ENCODE results near the gene SEZ6L.

The SEZ6L gene

DNA sequence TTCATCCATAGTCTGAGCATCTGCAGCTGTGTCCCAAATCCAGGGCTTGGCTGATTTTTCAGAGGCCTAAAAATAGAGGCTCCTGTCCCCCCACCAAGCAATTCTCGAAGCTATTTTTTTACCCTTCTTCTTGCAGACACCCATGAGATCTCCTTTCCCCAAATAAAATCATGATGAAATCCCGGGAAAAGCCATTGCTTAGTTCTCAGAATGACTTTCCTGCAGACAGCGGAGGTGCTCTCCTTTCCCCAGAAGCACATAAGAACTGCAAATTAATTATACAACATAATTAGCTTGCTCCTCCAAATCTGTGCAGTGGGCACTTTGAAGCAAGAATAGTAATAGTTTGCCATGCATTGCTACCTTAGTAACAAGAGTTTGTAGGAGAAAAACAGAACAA lies 176.2 kb downstream of the SEZ6L start:
- DNase-seq, result no peak

DNA sequence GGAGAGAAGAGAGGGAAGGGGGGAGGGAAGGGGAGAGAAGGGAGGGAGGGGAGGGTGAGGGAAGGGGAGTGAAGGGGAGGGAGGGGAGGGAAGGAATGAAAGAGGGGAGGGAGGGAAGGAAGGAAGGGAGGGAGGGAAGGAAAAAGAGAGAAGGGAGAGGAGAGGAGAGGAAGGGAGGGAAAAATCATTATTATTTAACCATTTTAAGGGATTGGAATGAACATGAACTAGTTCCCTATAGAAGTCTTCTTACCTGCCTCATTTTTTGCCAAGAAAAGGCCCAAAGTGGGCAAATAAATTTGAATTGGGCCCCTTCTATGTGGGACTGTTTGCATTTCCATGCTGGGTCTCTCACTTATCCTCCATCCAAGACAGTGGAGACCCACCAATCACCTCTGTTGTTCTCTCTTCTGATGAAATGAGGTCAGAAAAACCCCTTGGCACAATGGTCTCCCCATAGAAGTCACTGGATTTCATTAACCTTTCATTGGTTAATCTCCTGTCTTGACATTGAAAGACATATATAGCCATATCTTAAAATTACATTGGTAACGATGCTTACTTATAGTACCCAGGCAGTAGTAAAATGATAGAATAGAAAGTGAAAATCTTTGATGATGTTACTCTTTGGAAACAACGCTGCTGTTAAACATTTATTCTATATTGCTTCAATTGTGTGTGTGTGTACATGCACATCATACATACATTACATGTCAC lies 179.7 kb downstream of the SEZ6L start:
- DNase-seq, result no peak

DNA sequence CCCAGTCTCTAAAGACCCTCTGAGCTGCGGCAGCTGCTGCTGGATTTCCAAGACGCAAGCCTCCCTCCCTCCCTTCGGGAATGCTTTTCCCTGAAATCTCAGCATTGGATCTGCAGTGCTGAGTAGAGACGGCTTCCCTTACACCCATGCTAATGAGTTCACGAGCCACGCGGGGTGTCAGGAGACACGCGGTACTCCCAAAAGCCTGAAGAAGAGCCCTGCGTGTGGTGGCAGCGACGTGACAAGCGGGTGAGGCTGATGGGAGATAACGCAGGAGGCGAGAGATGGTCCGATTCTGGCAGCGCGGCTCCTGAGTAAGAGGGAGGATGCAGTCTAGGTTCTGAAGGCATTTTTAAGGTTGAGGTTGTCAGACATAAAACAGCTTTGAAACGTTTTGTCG lies 185.4 kb downstream of the SEZ6L start:
- DNase-seq, result no peak

DNA sequence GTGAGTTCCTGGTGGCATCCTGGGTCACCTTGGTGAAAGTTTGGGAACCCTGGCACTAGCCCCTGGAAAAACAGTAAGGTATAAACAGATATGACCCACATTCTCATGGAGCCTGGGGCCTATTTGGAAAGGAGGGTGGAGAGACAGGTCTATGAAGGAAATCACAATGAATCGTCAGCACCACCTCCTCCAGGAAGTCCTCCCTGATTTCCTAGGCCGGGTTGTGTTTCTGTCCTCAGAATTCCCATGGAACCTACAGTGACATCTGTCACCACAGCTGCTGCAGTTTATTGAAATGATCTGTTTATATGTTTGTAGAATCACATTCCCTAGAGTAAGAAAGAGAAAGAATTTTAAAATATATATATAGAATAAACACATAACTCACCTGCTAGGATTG lies 188.0 kb downstream of the SEZ6L start:
- DNase-seq, result no peak

DNA sequence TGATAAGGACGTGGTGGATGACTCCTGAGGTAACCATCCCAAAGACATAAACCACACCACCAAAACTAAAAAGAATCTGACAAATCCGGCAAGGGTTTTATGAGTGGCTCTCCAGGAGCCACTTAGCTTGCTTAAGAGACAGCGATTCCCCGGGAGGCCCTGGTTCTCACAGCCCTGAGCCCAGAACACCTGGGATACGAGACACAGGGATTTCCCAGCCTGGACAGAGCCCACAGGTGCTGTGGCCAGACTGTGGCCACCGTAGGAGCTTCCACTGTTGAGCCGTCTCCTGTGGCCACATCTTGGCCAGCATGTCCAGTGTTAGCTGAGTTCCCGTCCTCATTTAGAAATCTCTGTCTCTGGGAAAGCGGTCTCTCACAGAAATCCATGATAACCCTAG lies 188.6 kb downstream of the SEZ6L start:
- DNase-seq, result no peak

DNA sequence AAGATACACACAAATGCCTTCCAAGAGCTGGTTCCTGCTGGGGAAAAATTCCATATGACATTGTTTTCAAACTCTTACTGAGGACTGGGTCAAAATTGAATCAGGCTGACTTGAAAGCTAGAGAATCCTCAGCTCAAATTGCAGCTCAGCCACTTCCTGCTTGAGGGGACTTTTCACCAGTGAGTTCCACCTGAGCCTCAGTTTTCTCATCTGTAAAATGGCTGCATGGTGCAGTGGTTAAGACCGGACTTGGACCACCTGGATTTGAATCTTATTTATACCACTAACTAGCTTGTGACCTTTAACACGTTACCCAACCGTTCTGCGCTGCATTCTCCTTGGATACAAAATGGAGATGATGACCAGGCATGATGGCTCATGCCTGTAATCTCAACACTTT lies 189.9 kb downstream of the SEZ6L start:
- DNase-seq, result no peak

DNA sequence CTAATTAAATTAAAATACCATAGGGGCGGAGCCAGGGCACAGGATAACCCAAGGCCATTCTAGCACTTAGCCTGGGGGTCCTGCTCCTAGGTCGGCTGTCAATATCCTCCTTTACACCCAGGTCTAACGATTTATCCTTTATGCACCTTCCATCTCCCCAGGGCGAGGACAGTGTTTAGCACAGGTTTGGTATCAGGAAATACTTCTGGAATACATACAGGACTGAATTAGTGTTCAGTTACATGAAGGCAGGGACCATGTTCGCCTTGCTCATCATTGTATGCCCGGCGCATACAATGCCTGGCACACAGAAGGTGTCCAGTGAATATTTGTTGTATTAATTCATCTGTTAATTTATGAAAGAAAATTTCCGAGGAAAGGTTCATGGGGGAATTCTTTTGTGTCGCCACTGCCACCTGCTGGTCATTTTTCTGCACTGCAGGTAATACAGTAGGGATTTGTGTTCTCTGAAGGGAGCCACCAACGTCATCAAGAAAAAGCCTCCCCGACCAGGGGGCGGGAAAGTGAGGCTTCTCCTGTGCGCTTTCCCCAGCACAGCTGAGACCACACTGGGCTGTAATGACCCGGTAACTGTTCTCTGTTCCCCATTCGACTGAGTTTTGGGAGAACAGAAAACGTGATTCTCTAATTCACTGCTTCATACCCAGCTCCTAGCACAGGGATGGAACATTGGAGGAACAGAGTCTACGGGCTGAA lies 191.1 kb downstream of the SEZ6L start:
- DNase-seq, result peak; percentile 5

DNA sequence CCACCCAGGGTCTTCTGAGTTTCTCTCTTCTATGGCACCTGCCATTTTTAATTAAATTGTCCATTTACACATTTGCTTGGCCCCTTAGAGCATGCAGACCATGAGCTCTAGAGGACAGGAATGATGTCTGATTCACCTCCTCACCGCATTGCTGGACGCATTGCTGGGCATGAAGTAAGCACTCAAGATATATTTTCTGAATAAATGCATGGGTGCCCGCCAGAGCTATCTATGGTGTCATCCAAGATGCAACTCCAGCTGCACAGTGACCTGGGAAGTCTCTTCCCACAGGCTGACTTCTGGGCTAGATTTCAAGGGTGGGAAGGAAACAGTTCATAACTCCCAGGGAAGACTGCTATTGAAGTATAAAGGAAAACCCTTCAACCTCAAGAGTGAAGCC lies 193.2 kb downstream of the SEZ6L start:
- DNase-seq, result no peak

DNA sequence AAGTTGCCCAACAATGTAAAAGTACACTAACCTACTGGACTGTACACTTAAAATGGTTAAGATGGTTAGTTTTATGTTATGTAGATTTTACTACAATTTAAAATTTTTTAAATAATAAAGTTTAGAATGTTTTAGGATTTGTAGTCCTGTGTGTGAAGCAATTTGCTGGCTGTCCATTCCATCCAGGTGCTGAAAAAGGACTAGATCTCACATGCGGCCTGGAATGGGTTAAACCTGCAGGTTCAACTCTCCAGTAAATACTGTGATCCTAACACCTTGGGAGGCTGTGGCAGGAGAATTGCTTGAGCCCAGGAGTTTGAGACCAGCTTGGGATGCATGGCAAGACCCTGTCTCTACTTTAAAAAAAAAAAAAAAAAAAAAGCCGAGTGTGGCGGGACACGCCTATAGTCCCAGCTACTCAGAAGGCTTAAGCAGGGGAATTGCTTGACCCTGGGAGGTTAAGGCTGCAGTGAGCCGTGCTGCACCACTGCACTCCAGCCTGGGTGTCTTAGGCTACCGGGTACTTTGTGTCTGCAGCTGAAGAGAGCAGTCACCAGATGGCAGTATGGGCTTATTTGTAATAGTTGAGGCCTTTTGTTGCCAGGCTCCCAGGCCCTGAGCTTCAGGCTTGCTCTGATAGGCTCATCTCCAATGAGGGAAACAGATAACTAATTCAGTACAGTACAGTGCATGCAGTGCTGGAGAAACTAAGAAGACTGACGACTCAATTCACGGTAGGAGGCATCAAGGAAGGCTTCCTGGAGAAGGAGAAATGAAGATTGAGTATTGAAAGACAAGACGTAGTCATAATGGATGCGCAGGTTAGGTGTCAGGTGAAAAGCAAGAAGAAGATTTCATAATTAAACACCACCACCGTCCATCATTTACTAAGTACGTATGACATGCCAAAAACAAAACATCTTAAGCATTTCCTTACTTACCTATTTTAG lies 195.1 kb downstream of the SEZ6L start:
- no peak for DNase-seq

DNA sequence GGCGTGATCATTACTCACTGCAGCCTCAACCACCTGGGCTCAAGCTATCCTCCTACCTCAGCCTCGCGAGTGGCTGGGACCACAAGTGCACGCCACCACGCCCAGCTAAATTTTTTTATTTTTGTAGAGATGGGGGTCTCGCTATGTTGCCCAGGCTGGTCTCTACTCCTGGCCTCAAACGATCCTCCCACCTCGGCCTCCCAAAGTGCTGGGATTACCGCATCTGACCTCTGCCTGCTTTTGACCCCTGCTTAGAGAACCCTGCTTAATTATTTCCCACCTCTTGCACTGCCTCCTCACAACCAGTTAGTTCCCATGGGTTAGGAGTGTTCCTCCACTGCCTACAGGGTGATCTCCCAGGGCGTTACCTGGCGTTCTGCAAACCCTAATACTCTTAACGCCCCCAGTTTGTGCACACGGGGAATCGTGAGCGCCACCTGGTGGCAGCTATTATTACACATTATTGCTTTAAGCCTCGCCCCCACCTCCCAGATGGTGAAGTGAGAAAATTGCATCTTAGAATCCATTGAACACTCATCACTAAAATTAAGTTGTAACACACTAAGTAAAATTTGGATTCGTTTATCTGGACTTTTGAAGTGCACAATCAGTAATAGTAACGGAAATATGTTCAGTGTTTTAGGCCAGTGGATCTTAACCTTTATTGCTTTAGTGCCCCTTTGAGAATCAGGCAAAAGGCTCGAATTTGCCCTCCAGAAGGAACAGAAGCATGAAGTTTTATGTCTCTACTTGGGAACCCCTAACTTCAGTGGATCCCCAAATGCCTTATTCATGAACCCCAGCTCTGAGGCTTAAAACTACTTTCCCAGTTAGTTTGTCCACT lies 198.4 kb downstream of the SEZ6L start:
- DNase-seq, result no peak

DNA sequence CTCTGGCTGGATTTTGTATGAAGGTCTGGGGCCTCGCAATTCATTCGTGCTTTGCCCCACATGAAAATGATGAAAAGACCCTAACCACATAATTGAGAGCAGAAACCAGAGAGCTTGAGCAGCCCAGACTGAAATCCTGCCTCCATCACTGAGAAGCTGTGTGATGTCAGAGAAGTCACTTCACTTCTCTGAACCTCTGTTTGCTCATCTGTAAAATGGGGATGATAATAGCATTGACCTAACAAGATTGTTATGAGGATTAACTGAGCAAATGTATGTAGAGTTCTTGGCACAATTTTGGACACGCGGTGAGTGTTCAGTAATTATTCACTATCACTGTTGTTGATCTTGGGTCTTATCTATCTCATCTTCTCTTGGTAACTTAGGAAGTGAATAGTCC lies 203.6 kb downstream of the SEZ6L start:
- no peak for DNase-seq

DNA sequence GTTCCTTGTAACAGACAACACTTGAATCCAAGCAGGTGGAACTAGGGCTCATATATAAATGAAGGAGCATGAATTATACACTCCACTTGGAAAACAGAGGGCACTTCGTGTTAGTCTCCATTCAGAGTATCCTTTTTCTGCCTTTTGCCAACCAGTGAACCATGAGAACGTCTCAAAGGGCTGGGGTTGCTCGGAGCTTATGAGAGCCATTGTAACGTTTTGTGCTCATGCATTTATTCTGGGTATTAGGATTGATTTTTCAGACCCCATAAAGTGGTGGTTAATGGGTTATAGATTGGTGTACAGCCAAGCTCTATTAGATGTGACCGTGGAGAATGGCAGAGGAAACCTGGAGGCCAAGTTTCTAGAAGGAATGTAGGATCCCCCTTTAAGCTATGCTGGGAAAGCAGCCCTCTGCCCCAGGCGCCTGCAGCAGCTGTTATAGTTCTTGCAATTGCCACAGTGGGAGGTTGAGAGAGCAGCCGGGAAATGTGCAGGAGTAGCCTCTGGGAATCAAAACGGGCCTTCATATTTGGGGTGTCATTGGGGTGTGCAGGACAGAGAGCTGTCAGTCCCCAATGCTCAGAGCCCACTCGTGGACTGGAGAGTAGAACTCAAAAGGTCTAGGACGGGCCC lies 205.2 kb downstream of the SEZ6L start:
- no peak for DNase-seq

DNA sequence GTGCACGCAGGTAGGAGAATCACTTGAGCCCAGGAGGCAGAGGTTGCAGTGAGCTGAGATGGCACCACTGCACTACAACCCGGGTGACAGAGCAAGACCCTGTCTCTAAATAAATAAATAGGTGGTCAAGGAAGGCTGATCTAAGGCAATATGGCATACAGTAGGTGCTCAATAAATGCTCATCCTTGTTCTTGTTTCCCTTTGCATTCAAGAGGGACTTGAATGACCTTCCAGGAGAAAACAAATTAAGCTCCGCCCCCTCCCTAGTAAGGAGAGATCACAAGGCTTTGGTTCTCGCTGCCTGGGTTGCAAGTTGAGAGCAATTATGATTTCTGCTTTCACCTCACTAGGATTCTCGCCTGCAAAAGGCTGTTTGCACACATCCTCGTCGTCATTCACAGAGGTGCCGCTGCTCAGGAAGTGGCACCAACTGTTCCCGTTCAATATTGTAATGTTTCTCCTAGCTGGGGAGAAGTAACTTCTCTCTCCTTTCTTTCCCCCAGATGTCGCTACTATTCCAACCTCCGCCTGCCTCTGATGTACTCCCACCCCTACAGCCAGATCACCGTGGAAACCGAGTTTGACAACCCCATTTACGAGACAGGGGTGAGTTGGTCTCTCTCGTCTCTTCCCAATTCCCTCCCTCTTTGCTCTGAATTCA lies 208.0 kb downstream of the SEZ6L start:
- DNase-seq, result no peak

DNA sequence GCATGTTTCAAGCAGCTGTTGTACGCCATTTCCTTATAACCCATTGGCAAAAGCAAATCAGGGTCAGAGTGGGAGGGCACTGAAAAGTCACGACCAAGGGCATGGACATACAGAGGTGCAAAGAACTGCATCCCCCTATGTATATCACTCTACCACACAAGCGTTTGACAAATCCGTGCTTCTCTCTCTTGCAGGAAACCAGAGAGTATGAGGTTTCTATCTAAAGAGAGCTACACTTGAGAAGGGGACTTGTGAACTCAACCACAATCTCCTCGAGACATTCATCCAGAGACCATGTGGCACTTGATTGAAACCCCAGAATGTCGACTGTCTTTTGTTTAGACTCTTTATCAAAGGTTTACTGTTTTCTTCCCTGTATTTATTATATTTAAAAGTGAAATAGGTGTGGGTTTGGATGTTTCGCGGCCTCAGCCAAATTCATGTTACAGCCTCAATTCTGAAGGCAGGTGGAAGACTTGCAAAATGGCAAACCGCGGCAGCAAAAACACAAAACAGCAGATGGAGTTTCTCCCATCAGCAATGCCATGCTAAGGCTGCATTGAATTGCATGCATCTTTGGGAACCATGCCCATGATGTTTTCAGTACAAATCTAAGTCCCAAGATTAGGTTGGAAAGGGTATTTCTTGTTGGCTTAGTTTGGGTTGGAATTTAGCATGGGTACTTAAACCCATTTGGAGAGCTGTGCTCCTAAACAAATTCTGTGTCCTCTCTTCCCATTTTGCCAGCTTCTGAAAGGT lies 211.0 kb downstream of the SEZ6L start:
- DNase-seq, result no peak

DNA sequence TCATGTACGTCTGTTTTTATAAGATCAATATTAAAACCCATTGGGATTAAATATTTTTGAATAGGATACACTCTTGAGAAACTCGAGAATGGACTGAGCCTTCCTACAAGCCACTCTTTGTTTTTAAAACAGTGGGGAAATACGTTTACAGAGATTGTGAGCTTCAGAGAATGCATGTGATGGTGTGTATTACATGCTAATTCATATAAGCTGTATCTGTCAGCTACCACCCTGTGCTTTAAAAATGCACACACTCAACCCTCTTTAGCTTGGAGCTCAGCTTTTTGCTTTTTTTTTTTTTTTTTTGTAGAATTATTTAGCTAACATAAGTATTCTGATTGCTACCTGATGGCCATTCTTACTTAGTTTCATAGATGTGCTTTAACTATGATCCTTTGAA lies 213.5 kb downstream of the SEZ6L start:
- no peak for DNase-seq

DNA sequence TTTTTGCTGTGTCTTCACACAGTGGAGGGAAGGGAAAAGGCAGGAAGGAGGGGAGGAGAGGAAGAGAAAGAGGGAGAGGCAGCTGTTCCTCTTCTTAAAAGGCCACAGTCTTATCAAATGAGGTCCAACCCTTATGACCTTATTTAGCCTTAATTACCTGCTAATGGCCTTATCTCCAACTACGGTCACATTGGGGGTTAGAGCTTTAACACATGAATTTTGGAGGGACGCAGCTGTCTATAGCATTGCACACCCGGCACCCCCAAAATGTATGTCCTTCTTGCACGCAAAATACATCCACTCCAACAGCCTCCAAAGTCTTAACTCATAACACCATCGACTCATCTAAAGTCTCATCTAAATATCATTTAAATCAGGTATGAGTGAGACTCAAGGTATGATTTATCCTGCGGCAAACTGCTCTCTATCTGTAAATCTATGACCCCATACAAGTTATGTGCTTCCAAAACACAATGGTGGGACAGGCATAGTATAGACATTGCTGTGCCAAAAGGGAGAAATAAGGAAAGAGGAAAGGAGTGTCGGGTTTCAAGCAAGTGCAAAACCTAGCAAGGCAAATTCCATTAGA lies 214.8 kb downstream of the SEZ6L start:
- DNase-seq, result no peak

DNA sequence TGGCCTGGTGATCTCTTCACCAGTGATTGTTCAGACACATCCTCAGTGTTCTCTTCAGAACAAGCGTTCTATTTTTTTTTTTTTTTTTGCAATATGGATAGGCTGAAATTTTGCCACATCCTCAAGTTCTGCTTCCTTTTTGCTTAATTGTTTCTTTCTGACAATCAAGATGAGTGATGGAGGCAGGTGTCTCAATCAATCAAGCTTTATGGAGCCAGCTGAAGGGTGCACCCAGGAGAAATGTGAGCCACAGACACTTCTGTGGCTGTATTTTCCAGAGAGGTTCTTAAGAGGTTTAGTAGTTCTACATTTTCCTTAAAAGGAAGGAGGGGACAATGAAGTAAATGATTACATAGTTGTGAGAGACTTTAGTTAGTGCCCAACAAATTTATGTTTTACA lies 215.9 kb downstream of the SEZ6L start:
- DNase-seq, result no peak

DNA sequence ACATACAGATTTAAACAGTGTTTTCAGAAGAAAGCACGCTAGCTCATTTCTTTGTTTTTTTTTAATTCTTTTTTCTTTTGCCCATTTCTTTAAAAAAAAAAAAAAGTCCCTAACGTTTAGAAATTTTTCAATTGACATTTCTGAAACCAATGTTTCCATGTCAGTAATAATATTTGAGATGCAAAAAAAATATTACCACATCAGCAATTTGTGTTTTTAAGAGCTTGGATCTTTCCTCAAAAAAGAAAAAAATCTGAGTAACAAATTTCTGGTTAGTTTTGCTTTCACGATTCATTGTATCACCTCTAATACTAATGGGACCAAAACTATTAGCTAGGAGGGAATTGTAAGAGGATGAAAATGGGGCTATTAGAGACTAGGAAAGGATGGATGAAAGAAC lies 219.9 kb downstream of the SEZ6L start:
- no peak for DNase-seq

DNA sequence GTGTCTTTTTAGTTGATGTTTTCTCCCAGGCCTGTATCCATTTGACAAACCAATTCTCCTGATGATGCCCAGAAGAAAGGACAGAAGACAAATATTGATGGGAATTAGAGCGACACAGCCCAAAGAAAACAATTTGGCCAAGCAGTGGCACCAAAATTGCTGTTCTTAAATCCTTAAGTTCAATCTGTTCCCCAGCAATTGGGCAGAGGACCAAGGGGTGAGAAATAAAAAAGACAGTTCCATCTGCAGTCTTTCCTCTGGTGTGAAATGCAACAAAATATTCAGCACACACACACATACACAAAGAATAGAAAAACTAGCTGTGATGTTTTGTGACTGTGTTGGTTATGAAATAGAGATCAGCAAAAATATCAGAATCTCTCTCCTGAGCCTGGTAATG lies 221.8 kb downstream of the SEZ6L start:
- no peak for DNase-seq

DNA sequence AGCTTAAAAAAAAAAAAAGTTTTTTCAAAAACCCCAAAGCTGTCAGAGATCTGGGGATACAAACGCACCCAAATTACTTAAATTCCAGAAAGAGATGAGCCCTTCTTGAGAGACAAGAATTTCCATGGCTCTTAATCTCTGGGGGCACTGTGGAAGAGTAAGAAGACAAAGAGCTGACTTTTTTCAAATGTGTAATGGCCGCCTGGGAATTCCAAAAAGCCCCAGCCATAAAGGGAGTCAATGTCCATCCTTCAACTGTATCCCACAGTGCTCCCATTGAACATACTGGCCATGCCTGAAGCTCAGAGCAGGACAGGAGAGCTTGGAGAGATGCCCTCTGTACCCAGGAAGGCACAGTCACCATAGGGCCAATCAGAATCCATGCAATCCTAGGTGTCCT lies 222.4 kb downstream of the SEZ6L start:
- no peak for DNase-seq

DNA sequence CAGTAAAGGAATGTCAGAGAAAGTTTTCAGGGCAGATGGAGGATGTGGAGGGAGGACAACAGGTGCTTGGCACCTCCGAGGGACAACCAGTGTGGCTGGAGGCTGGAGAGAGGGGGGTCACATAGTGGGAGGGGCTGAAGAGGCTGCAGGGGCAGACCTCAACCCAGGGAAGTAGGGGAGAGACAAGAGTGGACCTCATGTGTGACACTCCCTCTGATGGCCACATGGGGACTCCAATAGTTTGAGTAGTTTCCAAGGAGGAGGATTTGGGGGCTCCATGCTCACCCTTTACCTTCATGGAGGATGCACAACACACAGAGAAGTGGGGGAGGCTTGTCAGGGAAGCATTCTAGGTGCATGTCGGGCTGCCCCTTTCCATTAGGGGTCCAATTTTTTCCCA lies 224.7 kb downstream of the SEZ6L start:
- no peak for DNase-seq

All from NCI-H1417 treated with DMSO at 0.1 percent for 48 hours (cell line).